Measurements from ENCODE around the gene PHLDA1. TPM values are rescaled to one million over a fixed set of nuclear protein-coding genes. Genes with fewer than 3 reads are reported as not detected.

The PHLDA1 gene
- total RNA-seq, 1 experiment from 2014 or later = 34.9 TPM

DNA sequence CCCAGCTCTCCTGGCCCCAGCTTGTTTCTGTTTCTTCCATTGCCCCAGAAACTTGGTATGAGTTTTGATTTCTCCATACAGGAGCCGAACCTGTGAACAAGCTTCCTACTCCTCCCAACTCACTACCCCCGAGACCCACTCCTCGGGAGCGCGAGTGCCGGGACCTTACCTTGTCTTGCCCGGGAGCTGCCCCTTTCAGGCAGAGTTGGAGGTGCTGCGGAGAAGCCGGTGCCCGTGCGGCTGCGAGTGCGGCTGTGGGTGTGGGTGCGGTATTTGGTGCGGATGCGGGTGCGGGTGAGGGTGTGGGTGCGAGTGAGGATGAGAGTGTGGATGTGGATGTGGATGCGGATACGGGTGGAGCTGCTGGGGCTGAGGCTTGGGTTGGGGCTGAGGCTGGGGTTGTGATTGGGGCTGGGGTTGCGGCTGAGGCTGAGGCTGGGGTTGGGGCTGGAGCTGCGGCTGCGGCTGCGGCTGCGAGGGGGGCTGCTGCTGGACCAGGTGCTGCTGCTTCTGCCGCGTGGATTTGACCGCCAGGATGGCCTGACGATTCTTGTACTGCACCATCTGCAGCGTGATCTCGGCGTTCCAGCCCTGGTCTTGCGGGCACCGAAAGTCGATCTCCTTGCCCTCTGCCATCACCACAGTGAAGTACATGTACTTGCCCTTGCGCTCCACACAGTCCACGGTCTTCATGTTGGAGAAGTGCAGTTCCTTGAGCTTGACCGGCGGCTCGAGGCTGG, 1.1 kb downstream of the PHLDA1 start (continued):
- TF ChIP-seq, protein P1, sequence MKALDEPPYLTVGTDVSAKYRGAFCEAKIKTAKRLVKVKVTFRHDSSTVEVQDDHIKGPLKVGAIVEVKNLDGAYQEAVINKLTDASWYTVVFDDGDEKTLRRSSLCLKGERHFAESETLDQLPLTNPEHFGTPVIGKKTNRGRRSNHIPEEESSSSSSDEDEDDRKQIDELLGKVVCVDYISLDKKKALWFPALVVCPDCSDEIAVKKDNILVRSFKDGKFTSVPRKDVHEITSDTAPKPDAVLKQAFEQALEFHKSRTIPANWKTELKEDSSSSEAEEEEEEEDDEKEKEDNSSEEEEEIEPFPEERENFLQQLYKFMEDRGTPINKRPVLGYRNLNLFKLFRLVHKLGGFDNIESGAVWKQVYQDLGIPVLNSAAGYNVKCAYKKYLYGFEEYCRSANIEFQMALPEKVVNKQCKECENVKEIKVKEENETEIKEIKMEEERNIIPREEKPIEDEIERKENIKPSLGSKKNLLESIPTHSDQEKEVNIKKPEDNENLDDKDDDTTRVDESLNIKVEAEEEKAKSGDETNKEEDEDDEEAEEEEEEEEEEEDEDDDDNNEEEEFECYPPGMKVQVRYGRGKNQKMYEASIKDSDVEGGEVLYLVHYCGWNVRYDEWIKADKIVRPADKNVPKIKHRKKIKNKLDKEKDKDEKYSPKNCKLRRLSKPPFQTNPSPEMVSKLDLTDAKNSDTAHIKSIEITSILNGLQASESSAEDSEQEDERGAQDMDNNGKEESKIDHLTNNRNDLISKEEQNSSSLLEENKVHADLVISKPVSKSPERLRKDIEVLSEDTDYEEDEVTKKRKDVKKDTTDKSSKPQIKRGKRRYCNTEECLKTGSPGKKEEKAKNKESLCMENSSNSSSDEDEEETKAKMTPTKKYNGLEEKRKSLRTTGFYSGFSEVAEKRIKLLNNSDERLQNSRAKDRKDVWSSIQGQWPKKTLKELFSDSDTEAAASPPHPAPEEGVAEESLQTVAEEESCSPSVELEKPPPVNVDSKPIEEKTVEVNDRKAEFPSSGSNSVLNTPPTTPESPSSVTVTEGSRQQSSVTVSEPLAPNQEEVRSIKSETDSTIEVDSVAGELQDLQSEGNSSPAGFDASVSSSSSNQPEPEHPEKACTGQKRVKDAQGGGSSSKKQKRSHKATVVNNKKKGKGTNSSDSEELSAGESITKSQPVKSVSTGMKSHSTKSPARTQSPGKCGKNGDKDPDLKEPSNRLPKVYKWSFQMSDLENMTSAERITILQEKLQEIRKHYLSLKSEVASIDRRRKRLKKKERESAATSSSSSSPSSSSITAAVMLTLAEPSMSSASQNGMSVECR (CRISPR knock-in tag; IDR thresholded peaks at IDR 0.05; ENCODE audit: borderline replicate concordance) = peak; percentile 77; the same call in 1 of the 2 replicates
- TF ChIP-seq, protein P2, sequence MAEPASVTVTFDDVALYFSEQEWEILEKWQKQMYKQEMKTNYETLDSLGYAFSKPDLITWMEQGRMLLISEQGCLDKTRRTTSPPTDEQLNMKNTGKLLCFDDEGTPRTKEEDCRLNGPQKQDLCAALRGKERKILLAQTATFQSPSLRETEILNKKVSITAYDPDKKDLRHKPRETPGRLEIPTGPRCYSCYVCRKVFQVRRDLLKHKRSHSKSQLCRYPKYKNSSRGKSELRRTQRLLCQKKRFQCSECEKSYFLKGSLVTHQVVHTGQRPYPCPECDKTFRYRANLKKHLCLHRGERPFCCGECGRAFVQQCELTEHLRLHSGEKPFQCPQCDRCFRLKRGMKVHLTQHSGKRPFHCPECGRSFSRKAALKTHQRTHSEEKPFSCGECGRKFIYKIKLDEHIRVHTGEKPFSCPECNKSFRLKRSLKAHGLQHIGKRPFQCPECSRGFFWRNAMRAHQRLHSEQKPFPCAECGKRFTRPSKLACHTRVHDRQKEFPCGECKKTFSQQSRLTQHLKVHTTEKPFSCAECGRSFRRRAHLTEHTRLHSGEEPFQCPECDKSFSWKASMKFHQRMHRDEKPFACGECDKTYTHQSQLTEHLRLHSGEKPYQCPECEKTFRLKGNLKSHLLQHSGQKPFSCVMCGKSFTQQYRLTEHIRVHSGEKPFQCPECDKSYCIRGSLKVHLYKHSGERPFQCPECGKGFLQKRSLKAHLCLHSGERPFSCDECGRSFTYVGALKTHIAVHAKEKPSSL (CRISPR knock-in tag; conservative IDR thresholded peaks at IDR 0.05) = no peak
- TF ChIP-seq, protein P3, sequence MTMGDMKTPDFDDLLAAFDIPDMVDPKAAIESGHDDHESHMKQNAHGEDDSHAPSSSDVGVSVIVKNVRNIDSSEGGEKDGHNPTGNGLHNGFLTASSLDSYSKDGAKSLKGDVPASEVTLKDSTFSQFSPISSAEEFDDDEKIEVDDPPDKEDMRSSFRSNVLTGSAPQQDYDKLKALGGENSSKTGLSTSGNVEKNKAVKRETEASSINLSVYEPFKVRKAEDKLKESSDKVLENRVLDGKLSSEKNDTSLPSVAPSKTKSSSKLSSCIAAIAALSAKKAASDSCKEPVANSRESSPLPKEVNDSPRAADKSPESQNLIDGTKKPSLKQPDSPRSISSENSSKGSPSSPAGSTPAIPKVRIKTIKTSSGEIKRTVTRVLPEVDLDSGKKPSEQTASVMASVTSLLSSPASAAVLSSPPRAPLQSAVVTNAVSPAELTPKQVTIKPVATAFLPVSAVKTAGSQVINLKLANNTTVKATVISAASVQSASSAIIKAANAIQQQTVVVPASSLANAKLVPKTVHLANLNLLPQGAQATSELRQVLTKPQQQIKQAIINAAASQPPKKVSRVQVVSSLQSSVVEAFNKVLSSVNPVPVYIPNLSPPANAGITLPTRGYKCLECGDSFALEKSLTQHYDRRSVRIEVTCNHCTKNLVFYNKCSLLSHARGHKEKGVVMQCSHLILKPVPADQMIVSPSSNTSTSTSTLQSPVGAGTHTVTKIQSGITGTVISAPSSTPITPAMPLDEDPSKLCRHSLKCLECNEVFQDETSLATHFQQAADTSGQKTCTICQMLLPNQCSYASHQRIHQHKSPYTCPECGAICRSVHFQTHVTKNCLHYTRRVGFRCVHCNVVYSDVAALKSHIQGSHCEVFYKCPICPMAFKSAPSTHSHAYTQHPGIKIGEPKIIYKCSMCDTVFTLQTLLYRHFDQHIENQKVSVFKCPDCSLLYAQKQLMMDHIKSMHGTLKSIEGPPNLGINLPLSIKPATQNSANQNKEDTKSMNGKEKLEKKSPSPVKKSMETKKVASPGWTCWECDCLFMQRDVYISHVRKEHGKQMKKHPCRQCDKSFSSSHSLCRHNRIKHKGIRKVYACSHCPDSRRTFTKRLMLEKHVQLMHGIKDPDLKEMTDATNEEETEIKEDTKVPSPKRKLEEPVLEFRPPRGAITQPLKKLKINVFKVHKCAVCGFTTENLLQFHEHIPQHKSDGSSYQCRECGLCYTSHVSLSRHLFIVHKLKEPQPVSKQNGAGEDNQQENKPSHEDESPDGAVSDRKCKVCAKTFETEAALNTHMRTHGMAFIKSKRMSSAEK (CRISPR knock-in tag; IDR thresholded peaks at IDR 0.05; ENCODE audit: borderline replicate concordance) = no peak
- TF ChIP-seq, protein P4, sequence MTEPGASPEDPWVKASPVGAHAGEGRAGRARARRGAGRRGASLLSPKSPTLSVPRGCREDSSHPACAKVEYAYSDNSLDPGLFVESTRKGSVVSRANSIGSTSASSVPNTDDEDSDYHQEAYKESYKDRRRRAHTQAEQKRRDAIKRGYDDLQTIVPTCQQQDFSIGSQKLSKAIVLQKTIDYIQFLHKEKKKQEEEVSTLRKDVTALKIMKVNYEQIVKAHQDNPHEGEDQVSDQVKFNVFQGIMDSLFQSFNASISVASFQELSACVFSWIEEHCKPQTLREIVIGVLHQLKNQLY (CRISPR knock-in tag; IDR thresholded peaks at IDR 0.05) = 0 out of 2 replicates have a peak, but pooled peaks have one; percentile 76
- TF ChIP-seq TEAD1 (CRISPR knock-in tag; IDR thresholded peaks at IDR 0.05) (peak; percentile 25; the same call in 1 of the 2 replicates), KAT7 (CRISPR knock-in tag; IDR thresholded peaks at IDR 0.05; ENCODE audit: borderline replicate concordance) (0 out of 2 replicates have a peak, but pooled peaks have one; percentile 3), ELF4 (CRISPR knock-in tag; IDR thresholded peaks at IDR 0.05; ENCODE audit: low read depth) (no peak), ZNF317 (CRISPR knock-in tag; IDR thresholded peaks at IDR 0.05; ENCODE audit: borderline replicate concordance, low read depth) (no peak), NFE2L1 (CRISPR knock-in tag; IDR thresholded peaks at IDR 0.05) (peak; percentile 56), ATF1 (CRISPR knock-in tag; IDR thresholded peaks at IDR 0.05) (no peak), RELA (CRISPR knock-in tag; IDR thresholded peaks at IDR 0.05; ENCODE audit: borderline replicate concordance) (no peak), SOX15 (CRISPR knock-in tag; IDR thresholded peaks at IDR 0.05) (no peak), JAZF1 (CRISPR knock-in tag; IDR thresholded peaks at IDR 0.05) (no peak)
- TF ChIP-seq, protein P5, sequence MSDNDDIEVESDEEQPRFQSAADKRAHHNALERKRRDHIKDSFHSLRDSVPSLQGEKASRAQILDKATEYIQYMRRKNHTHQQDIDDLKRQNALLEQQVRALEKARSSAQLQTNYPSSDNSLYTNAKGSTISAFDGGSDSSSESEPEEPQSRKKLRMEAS (CRISPR knock-in tag; IDR thresholded peaks at IDR 0.05) = no peak
- TF ChIP-seq, protein P6, sequence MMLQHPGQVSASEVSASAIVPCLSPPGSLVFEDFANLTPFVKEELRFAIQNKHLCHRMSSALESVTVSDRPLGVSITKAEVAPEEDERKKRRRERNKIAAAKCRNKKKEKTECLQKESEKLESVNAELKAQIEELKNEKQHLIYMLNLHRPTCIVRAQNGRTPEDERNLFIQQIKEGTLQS (CRISPR knock-in tag; conservative IDR thresholded peaks at IDR 0.05) = no peak
- TF ChIP-seq, protein P7, sequence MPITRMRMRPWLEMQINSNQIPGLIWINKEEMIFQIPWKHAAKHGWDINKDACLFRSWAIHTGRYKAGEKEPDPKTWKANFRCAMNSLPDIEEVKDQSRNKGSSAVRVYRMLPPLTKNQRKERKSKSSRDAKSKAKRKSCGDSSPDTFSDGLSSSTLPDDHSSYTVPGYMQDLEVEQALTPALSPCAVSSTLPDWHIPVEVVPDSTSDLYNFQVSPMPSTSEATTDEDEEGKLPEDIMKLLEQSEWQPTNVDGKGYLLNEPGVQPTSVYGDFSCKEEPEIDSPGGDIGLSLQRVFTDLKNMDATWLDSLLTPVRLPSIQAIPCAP (CRISPR knock-in tag; IDR thresholded peaks at IDR 0.05) = 0 out of 2 replicates have a peak, but pooled peaks have one; percentile 3
- TF ChIP-seq, protein P8, sequence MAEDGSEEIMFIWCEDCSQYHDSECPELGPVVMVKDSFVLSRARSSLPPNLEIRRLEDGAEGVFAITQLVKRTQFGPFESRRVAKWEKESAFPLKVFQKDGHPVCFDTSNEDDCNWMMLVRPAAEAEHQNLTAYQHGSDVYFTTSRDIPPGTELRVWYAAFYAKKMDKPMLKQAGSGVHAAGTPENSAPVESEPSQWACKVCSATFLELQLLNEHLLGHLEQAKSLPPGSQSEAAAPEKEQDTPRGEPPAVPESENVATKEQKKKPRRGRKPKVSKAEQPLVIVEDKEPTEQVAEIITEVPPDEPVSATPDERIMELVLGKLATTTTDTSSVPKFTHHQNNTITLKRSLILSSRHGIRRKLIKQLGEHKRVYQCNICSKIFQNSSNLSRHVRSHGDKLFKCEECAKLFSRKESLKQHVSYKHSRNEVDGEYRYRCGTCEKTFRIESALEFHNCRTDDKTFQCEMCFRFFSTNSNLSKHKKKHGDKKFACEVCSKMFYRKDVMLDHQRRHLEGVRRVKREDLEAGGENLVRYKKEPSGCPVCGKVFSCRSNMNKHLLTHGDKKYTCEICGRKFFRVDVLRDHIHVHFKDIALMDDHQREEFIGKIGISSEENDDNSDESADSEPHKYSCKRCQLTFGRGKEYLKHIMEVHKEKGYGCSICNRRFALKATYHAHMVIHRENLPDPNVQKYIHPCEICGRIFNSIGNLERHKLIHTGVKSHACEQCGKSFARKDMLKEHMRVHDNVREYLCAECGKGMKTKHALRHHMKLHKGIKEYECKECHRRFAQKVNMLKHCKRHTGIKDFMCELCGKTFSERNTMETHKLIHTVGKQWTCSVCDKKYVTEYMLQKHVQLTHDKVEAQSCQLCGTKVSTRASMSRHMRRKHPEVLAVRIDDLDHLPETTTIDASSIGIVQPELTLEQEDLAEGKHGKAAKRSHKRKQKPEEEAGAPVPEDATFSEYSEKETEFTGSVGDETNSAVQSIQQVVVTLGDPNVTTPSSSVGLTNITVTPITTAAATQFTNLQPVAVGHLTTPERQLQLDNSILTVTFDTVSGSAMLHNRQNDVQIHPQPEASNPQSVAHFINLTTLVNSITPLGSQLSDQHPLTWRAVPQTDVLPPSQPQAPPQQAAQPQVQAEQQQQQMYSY (CRISPR knock-in tag; IDR thresholded peaks at IDR 0.05) = peak; percentile 36; the same call in 1 of the 2 replicates
- TF ChIP-seq, protein P9, sequence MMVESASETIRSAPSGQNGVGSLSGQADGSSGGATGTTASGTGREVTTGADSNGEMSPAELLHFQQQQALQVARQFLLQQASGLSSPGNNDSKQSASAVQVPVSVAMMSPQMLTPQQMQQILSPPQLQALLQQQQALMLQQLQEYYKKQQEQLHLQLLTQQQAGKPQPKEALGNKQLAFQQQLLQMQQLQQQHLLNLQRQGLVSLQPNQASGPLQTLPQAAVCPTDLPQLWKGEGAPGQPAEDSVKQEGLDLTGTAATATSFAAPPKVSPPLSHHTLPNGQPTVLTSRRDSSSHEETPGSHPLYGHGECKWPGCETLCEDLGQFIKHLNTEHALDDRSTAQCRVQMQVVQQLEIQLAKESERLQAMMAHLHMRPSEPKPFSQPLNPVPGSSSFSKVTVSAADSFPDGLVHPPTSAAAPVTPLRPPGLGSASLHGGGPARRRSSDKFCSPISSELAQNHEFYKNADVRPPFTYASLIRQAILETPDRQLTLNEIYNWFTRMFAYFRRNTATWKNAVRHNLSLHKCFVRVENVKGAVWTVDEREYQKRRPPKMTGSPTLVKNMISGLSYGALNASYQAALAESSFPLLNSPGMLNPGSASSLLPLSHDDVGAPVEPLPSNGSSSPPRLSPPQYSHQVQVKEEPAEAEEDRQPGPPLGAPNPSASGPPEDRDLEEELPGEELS (CRISPR knock-in tag; IDR thresholded peaks at IDR 0.05) = no peak

Data from WTC11 (cell line).